HG02884 (cell line): ENCODE data around the gene MTM1.

Experiments used
- ATAC-seq: cut with Tn5 transposase; IDR thresholded peaks from one replicate; pipeline ENCODE4 v1.9.1; 2021; ENCODE audit warnings: mild to moderate bottlenecking, moderate library complexity; ENCODE audit not compliant: unreplicated experiment

The MTM1 gene

DNA sequence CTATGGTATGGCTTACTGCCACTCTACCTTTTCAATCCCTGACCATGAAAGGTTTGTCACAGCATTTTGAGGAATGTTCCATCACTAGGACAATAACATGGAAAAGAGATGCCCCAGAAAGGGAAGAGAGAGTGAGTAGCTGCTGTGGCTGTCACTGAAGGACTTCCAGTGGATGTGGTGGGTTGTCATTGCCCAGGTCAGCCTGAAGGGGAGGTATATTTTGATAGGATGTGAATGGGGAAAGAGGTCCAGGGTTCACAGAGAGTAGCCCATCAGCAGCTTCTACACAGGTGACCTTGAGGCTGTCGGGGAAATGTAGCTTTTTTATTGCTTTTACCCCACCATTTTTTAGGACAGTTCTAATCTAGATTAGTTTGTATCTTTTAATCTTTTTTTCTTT, 30.8 kb downstream of the MTM1 start:
- no peak for ATAC-seq

DNA sequence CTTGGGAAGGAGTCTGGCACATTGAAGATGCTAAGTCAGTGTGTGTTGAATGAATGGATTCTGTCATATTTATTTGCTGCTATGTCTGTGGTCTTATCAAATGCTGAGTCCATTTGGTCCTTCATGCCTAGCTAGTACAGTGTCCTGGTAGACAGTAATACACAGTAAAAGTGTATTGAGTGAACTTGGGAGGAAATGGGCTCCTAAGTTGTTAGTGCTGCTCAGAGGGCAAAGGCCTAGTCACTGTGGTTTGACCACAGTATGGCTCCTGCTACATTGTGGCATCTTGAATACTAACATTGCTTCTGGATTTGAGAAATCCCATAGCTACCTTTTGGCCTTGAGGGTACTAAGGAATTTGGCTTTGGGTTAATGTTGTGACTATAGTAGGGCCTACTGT, 33.9 kb downstream of the MTM1 start:
- ATAC-seq, result no peak

DNA sequence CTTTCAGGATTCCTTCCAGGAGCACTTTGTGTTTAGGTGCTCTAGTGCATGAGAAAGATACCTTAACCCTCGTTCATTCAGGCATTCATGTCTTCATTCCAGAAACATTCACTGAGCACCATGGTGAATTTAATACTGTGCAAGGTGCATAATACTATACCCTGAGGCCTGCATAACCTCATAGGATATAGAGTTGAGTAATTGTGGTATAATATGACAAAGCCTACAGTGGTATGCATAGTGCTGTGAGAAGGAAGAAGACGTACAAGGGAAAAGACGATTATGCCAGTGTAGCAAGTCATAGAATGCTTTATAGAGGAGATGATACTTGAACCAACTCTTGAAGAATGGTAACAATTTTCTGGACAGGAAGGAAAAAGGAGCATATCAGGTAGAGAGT, 34.3 kb downstream of the MTM1 start:
- ATAC-seq, result no peak

DNA sequence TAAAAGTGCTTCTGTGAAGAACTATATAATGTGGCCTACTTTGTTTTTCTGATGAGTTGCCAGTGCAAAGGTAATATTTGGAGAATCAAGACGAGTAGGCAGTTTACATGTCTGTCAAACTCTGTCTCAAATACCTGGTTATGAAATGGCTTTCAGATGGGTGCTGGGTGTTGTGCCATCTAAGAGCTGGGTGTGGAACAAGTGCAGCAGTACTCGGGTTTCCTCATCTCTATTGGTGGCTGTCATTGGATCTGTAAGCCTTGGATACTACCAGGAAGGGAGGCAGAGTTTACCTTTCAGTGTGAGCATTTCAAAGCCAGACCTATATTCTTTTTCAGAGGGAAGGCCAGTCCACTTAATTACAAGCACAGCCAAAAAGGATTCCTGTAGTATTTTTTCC, 37.2 kb downstream of the MTM1 start:
- ATAC-seq, result no peak

DNA sequence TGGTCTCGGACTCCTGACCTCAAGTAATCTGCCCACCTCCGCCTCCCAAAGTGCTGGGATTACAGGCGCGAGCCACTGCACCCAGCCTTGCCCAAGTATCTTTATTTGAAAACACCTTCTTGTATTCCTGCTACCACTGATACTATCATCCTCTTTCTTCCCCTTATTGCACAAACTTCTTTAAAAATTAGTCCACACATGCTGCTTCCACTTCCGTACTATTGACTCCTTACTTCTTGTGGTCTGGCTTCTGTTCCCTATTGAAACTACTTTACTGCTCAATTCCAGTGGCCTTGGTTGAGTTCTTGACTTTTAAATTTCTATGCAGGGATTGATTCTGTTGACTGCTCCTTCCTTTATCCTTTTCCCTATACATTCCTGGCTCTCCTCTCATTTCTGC, 38.8 kb downstream of the MTM1 start:
- ATAC-seq, result no peak

DNA sequence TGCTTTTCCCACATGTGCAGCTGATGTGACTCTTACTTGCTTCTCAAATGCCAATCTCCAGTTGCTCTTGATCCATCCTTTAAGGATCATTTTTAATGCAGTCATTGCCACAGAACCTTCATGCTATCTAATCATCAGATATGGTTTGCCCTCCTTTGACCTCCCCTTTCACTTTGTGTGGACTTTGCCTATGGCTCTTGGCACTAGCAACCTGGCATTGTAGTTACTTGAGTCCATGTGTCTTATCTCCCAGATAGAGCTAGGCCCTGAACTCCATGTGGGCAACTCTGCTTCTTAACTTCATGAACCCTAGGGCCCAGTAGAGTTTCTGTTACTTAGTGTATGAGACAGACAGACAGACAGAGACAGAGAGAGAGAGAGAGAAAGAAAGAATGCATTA, 41.6 kb downstream of the MTM1 start:
- ATAC-seq, result no peak

DNA sequence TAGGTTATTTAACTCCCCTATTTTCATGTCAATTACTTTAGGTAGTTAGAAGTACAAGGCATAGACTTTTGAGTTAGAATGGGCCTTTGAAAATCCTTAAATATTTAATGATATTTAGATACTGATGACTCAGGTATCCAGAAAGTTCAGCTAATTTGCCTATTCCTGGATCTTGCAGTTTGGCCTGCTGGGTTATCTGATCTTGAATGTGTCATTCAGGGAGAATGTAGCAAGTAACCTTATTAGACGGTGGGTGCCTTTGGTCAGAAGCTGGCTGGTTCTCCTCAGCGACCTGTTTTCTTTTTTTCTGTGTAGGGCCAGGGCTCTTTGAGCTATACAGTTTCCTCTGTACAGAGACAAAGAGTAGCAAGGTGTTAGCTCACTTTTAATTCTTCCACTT, 42.0 kb downstream of the MTM1 start:
- no peak for ATAC-seq

DNA sequence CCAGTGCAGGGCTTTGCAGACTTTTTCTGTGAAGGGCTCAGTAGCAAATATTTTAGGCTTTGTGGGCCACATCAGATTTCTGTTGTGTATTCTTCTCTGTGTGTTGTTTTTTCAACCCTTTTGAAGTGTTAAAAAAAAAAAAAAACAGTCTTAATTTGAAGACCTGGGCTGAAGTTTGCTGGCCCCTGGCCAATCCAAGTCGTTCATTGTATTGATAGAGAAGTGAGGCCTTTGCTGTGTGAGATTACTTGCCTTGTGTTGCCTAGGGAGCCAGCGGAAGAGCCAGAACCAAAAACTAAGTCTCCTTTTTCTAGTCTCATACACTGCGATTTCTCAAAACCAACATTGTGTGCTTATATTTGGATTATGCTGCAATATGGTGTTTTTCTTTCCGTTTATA, 46.9 kb downstream of the MTM1 start:
- no peak for ATAC-seq

DNA sequence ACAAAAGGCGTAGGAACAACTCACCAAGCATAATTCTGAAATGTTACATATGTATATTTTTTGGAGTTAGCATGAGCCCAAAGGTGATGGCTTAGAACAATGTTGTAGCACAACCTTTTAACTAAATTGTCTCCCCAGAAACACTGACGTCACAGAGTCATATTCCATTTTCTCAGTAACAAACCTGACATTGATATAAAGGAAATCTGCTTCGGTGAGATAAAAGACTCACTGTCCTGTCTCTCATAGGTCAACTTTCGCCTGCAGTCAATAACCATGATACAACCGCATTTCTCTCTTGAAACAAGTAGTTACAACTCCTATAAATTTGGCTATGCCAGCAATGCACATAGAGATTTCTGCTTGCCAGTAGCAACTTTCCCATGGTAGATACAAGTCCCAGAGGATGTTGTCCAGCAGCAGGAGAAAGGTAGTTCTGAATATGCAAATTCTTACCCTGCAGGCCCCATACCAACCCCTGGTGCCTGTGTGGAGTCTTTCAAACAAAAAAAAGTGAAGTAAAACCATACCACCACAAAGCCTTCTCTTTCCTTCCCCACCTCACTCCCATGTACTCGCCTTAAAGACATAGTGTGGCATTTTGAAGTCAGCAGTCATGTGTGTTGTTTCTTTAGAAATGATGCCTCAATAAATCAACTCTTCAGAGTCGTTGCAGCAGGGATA, 47.9 kb downstream of the MTM1 start:
- ATAC-seq, result no peak

DNA sequence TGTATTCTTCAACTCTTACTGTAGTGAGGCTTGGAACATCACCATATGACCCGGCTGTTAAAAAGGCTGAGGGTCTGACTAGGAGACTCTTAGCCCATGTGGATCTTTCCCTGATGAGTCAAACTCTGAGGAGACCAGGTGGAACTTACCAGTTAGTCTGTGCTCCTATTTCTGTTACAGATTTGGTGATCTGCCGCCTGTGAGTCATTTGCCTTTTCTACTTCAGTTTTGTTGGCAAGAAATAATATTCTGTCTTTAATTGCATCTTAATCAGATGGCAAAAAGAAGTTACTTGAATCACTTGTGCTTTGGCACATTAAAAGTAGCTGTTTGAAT, 48.4 kb downstream of the MTM1 start:
- no peak for ATAC-seq

DNA sequence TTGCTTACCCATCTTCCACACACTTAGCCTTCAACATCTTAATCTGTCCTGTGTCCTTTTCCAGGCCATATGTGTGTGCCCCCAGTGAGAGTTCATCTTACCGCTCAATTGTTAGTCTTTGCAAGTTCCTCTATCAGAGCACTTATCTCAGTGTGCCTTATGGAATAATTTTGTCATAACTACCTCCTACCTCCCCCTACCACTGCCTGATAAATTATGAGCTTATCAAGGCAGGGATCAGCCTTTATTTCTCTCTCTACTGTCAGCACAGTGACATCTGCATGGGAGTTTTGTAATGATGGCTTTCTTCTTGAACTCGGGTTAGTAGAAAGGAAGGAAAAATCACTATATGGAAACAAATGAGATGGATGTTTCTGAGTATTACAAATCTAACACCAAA, 53.2 kb downstream of the MTM1 start:
- ATAC-seq, result no peak

DNA sequence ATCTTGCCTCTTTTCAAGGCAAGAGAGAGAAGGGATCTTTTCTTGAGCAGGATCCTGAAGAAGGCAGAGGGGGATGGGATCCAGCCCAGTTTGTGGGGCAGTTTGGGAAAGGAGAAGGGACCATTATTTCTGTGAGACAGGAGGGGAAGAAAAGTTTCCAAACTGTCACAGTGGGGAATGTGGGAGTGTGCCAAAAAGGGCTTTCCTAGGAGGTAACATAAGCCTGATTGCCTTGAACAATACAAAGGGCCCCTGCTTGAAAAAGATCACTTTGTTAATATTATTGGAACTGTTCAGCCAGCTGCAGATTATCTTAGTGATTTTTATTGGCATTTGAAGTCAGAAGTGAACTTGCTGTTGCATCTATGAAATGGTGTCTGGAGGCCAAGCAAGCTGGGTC, 55.2 kb downstream of the MTM1 start:
- ATAC-seq, result no peak

DNA sequence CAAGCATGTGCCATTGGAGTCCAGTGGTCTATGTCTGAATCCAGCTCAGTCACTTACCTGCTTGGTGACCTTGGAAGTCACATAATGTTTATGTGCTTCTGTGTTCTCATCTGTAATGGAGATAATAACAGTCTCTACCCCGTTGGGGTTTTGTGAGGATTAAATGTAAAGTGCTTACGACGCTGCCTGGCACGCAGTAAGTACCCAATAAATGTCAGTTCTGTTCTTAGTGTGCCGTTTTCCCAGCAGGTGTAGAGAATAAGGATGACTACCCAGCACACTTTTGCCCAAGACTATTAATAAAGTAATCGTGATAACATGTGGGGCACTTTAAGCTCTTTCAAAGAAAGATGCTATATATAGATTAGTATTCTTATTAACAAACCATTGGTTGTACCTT, 56.7 kb downstream of the MTM1 start:
- ATAC-seq, result no peak

DNA sequence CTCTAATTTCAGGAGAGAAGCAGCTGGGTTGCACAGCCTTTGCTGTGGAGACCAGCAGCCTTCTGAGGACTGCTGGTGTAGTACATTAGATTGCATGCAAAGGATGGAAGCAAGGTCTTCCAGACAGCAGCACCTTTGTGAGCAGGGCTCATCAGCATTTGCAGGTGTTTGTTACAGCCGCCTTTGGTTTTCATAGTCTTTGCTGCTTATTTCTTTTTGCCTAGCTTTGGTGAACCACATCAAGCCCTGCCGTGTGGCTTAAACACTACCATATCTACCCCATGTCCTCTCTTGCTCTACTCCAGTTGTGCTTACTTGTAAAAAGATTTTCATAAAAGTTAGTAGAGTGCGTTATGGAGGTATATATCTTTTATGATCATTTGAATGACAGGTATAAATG, 57.5 kb downstream of the MTM1 start:
- no peak for ATAC-seq

DNA sequence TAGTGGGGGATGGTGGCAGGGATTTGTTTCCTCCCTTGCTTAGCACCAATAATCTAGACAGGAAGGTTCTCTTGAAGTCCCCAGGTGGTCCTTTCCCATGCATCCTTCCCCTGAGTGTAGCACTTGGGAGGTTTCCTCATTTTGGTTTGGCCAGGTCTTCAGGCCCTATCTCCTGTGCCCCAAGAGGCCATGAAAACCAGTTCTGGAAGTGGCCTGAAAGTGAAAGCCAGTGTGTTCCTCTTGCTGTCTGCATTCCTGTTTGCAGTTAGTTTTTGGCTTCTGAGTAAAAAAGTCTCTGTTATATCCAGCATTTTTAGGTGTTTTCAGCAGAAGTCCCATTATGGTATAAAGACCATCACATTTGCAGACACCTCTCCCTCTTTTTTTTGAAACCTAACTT, 59.5 kb downstream of the MTM1 start:
- ATAC-seq, result no peak

DNA sequence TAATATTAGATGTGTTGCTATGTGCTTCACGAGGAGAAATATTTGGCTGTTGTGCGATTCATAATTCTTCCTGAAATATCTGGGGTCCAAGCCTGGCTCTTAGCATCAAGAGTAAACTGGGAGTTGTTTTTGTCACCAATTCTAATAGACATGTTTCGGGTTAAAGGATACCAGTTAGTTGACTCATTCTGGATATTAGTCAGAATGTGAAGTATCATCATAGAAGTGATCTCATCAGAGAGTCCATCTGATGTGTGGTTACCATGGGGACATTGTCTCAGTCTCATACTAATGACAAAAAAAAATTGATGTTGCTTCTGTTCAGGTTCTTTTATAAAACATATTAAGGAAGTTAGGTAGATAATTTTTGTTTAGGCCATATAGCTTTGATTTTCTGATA, 67.5 kb downstream of the MTM1 start:
- ATAC-seq, result peak; percentile 95

DNA sequence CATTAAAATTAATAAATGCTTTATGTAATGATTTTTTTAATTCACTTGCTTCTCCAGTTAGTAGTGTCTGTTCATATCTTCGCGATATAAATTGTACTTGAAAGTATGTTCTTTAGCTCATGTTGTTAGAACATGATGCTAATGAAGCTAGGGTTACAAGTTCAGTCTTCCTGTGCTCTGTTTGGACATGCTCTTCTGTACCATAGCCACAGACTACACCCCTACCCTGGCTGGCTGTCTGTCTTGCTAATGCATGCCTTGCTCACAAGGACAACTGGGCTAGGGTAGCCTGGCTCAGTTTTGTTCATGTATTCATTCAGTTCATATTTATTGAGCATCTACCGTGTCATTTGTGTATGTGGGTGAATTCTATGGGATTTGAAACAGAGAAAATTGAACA, 74.0 kb downstream of the MTM1 start:
- ATAC-seq, result no peak

DNA sequence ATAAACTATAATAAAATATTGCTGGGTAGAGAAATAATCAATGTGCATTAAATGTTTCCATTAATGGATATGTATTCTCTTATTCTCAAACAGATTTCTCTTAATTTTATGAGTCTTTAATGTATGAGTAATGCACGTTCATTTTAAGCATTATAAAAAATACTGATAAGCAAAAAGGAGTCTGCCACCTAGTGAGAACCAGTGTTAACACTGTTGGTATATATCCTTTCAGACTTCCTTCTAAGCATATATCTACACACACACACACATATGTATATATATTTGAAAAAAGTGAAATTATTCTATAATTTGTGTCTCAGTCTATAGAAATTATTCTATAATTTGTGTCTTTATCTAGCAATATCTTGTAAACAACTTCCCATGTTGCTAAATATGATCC, 74.8 kb downstream of the MTM1 start:
- no peak for ATAC-seq

DNA sequence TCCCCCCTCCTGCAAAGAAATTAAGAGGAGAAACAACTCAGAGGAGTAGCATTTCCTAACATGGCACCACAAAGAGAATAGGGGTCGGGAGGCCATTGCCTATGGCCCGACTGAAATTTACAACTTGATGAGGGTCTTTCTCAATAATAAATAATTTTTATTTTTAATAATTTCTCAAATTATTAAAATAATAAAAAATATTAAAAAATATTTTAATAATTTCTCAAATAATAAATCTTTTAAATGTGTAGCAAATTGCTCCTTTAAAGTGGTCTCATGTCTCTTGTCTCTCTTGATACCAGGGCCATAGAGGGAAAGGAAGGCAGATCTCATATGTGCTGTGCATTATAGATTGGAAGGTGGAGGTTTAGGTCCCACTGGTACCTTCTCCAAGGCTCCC, 75.5 kb downstream of the MTM1 start:
- ATAC-seq, result no peak

DNA sequence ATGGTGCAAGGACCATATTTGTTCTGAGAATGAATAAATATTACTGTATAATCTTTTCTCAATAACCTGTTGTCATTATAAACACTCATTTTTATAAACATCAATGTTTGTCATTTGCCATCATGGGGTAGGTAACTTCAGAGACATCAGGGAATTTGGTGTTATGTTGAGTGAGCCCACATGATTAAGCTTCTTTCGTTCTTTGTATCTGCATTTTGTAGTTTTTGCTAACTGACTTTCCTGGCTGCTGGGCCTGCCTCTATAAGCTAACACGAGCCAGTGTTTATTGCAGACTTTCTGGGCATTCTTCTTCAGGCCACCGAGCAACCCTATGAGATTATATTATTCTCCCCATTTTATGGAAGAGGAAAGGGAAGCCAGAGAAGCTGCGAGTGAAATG, 76.0 kb downstream of the MTM1 start:
- no peak for ATAC-seq

DNA sequence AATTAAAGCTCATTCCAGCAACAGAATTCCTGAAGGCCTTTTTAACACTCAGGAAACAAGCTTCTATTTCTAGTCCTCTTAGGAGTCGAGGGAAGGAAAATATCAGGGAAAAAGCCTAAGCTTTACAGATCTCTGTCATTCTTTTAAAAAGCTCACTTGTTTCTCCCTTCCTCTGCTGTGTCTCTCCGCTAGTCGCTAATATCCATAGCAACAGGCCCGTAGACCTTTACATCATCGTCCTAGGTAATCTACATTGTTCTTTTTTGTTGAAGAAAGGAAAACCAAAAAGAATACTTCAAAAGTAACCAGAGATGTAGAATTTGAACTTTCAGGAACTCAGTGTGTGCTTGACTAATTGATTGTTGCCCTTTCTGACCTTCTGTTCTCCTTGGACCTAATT, 78.9 kb downstream of the MTM1 start:
- ATAC-seq, result no peak

DNA sequence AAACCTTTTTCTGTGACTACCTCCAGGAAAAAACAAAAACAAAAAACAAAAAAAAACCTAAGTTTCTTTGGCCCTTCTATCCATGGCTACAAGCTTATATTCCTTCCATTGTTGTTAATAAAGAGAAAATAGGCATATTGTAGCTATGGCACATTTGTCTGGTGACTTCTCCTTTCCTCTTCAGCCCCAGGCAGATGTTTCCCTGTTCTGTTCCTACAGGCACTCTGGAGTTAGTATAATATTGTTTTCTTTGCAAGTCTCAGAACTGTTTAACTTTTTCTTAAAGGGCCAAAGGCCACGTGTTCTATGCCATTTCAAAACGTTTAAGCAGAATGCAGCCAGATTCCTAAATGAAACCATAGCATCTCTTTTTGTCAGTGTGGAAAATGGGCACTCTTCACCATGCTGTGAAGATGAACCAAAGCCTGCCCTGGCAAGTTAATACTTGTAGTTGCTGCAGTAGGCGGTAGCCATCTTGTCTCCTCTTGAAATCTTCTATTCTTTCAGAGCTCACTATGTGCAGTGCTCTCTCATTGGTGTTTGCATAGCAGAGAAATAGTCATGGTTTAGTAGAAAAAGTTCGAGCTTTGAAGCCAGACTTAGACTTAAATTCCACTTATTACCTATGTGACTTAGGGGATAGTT, 80.0 kb downstream of the MTM1 start:
- no peak for ATAC-seq
